ENCODE measurements around the gene WIPF1.

- TF ChIP-seq EZH2 (IDR thresholded peaks at IDR 0.05; ENCODE audit: low read length) (no peak), CTCF (optimal IDR thresholded peaks at IDR 0.05 in 1 of 3, IDR thresholded peaks at IDR 0.05 in 1 of 3, conservative IDR thresholded peaks at IDR 0.05 in 1 of 3; ENCODE audit: extremely low read depth in 1 of 3, insufficient read depth in 2 of 3, low read length in 3 of 3) (no peak)
These were observed at the start of gene WIPF1 for GRCh38 chr2:174597345-174598047.

Data from keratinocyte (primary cell).